D721Med (cell line): ENCODE data around the gene DPYSL4.

Experiments used
- DNase-seq: peaks from one replicate; pipeline ENCODE4 v3.0.0; 2011; ENCODE audit warnings: low spot score; ENCODE audit not compliant: insufficient read length
- FAIRE-seq: peaks from 2 replicates; lab custom pipeline; 2011; peaks lifted over from hg19 to GRCh38; lab: Jason Lieb, UNC
- TF ChIP-seq, protein P1 (sequence below): IDR thresholded peaks from 2 replicates; pipeline ENCODE4 v1.5.1; 2012; ENCODE audit warnings: mild to moderate bottlenecking, control low read depth; ENCODE audit not compliant: insufficient read depth; ENCODE audit errors: missing control alignments

DPYSL4 gene

DNA sequence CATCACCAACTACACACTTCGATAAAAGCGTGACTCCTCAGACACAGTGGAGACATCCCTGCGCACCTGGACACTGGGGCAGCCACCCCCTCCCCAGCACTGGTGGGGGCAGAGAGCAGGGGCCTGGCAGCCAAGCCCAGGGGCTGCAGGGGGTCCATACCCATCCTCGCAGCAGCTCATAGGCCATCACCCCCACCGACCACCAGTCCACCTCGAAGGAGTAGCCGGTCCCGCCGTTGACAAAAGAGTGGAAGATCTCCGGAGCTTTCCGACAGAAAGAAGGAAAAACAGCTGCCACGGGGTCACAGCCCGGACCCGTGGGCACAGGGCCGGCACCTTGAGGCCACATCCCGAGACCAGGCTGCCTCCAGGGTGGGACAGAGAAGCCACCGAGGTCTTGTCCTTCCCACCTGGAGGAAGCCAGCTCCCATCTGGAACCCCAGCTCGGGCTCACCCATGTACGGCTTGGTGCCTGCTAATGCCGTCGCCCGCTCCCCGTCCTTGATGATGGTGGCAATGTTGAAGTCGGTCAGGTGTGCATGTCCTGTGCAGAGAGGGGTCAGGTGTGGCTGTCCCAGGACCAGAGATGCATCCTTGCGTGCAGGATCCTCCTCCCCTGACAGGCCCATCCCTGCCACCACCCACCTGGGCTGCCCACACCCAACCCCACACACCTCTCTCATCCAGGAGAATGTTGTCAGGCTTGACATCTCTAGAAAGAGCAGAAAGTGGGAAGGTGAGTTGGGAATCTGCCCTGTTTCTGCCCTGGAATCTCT lies 38.5 kb downstream of the DPYSL4 start:
- FAIRE-seq = no peak
- no peak for DNase-seq
- TF ChIP-seq, protein P1, sequence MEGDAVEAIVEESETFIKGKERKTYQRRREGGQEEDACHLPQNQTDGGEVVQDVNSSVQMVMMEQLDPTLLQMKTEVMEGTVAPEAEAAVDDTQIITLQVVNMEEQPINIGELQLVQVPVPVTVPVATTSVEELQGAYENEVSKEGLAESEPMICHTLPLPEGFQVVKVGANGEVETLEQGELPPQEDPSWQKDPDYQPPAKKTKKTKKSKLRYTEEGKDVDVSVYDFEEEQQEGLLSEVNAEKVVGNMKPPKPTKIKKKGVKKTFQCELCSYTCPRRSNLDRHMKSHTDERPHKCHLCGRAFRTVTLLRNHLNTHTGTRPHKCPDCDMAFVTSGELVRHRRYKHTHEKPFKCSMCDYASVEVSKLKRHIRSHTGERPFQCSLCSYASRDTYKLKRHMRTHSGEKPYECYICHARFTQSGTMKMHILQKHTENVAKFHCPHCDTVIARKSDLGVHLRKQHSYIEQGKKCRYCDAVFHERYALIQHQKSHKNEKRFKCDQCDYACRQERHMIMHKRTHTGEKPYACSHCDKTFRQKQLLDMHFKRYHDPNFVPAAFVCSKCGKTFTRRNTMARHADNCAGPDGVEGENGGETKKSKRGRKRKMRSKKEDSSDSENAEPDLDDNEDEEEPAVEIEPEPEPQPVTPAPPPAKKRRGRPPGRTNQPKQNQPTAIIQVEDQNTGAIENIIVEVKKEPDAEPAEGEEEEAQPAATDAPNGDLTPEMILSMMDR = no peak

GRCh38 chr10:132225849-132226205 lies 39.1 kb downstream of the DPYSL4 start:
- TF ChIP-seq, protein P1 = no peak
- FAIRE-seq (no peak), DNase-seq (no peak)

- no peak for FAIRE-seq
- TF ChIP-seq, protein P1 = no peak
Measured at GRCh38 chr10:132226586-132227405, 40.0 kb downstream of the DPYSL4 start.

GRCh38 chr10:132227851-132228390 lies 41.2 kb downstream of the DPYSL4 start:
- no peak for DNase-seq
- FAIRE-seq = no peak
- TF ChIP-seq, protein P1 = no peak

More at GRCh38 chr10:132226586-132227405, 40.0 kb downstream of the DPYSL4 start:
- DNase-seq = no peak

GRCh38 chr10:132228616-132229015 lies 41.9 kb downstream of the DPYSL4 start:
- no peak for FAIRE-seq
- no peak for DNase-seq
- TF ChIP-seq, protein P1 = no peak

- DNase-seq (no peak), FAIRE-seq (no peak)
- TF ChIP-seq, protein P1 = no peak
Measured at GRCh38 chr10:132229096-132229495, 42.3 kb downstream of the DPYSL4 start.
